OCI-LY1 (cell line): ENCODE measurements around the gene TMEM109.

Experiments
- EZH2 ChIP-seq: fragments of 200-600 bp; sonication (generic), shearing (Covaris generic); IDR thresholded peaks from 2 replicates; pipeline ENCODE4 v1.8.0; 2017; ENCODE audit warnings: borderline replicate concordance, mixed run types, mild to moderate bottlenecking, antibody characterized with exemption, low read length, moderate library complexity, mixed read lengths
- TF ChIP-seq, protein P1 (sequence below): fragments of 200-600 bp; sonication (generic), shearing (Covaris generic); IDR thresholded peaks from 2 replicates; pipeline ENCODE4 v1.5.1; 2017; ENCODE audit warnings: mild to moderate bottlenecking, antibody characterized with exemption, low read length, moderate library complexity, mixed read lengths

DNA sequence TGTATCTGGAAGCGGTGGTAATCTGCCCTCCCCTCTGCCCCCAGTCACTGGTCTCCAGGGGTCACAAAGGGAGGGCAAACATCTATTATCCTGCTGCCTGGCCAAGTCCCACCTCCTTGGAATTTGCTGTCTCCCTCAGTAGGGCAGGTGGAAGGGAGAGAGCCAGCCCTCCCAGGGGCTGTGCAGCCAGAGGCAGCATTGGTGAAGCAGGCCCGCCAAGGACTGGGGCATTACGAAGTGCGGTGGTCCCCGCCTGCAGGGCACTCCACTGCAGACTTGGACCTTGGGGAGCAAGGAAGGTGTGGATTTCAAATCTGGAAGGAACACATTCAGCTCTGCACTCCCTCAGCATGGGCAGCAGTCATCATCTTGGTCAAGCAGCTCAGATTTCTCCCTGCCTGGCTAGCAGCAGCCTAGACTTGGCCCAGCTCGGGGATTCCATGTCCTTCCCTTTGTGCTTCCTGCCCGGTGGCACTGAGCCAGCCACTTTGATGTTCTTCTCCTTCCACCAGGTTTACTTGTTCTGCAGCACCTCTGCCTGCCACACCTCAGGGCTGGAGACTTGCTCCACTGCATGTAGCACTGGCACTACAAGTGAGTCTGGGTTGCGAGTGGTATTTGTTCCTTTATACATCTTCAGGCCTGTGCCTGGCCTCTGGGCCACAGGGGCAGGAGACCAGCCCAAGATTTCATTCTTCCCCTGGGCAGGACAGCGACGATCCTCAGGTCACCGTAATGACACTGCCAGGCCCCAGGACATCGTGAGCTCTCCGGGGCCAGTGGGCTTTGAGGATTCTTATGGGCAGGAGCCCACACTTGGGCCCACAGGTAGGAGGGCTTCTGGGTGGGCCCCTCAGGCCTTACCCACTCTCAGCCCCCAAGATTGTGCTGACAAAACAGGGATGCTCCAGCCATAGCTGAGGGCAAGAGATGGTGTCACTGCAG lies 39.3 kb upstream of the TMEM109 start:
- no peak for TF ChIP-seq EZH2
- TF ChIP-seq, protein P1, sequence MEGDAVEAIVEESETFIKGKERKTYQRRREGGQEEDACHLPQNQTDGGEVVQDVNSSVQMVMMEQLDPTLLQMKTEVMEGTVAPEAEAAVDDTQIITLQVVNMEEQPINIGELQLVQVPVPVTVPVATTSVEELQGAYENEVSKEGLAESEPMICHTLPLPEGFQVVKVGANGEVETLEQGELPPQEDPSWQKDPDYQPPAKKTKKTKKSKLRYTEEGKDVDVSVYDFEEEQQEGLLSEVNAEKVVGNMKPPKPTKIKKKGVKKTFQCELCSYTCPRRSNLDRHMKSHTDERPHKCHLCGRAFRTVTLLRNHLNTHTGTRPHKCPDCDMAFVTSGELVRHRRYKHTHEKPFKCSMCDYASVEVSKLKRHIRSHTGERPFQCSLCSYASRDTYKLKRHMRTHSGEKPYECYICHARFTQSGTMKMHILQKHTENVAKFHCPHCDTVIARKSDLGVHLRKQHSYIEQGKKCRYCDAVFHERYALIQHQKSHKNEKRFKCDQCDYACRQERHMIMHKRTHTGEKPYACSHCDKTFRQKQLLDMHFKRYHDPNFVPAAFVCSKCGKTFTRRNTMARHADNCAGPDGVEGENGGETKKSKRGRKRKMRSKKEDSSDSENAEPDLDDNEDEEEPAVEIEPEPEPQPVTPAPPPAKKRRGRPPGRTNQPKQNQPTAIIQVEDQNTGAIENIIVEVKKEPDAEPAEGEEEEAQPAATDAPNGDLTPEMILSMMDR = no peak
